ENCODE results near the gene GPR34. TPM values are rescaled to one million over a fixed set of nuclear protein-coding genes. Genes with fewer than 3 reads are reported as not detected.

GPR34 gene
- not detected for total RNA-seq

GRCh38 chrX:41688835-41689234, at the start of gene GPR34:
GPR34 (plus strand) TSS chrX:41688973; CDS start chrX:41695634, 6,661 bp downstream.

GRCh38 chrX:41723826-41724225, 35.1 kb downstream of the GPR34 start, which contains the start of gene GPR82:
GPR82 (plus strand) TSS chrX:41724181; CDS start chrX:41727027, 2,846 bp downstream.

Small RNA genes lying within 50 kb of the gene (small RNA-seq; reads per million reads assigned to genes)
- gene RN7SL144P: 0 to 0.04 reads per million in 2 donors

Other genes with a start within 250 kb of the GPR34 start
- not detected for gene NYX, start 241.6 kb upstream of the GPR34 start, total RNA-seq
- gene GPR82, start 35.2 kb downstream of the GPR34 start, total RNA-seq: not detected
- gene CASK, start 234.6 kb downstream of the GPR34 start, total RNA-seq: 10 to 100 TPM; 18.6 to 20.3 TPM